ENCODE measurements around the gene PLD6. TPM values are rescaled to one million over a fixed set of nuclear protein-coding genes. Genes with fewer than 3 reads are reported as not detected.

The PLD6 gene
- total RNA-seq, 1 experiment from 2014 or later, result 11.6 TPM

DNA sequence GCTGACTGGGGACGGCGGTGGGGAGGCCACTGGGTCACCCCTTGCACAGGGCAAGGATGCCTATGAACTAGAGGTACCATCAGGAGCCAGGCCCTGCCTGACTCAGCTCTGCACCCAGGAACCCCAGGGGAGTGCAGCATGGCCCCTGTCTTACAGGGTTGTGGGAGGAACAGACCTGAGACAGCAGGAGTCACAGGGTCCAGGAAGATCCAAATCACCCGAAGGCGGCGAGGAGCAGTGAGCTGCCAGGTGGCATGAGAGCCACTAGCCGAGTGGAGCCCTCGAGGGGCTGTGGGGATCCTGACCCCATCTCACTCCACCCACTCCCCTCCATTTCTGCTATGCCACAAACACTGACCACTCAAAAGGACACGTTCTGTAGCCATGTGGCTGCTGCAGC lies 30.8 kb downstream of the PLD6 start:
- DNase-seq (no peak), ATAC-seq (no peak)
- Histone ChIP-seq H3K9me3 (ENCODE audit: low read length) (no peaks in the 10 kb centered on the region), H3K79me2 (ENCODE audit: low read length) (no peaks in the 10 kb centered on the region; the same call in 1 of the 2 replicates), H3K4me2 (ENCODE audit: low read length) (no peak overlapping the region), H3K4me1 (ENCODE audit: insufficient read depth, low read length) (no peaks in the 10 kb centered on the region), H2AFZ (ENCODE audit: low read length) (no peak overlapping the region), H3K36me3 (ENCODE audit: low read depth, low read length) (peaks cover 86% of the 10 kb centered on the region), H3K27me3 (ENCODE audit: low read length) (no peaks in the 10 kb centered on the region), H4K20me1 (ENCODE audit: low read length) (no peaks in the 10 kb centered on the region; the same call in 1 of the 2 replicates), H3K4me3 (ENCODE audit: low read length) (no peak overlapping the region), H3F3A (ENCODE audit: low read length, unreplicated experiment) (peaks cover 11% of the 10 kb centered on the region), H3K9ac (ENCODE audit: low read length) (no peak overlapping the region), H3K9me2 (replicated peaks; ENCODE audit: low read length) (no peaks in the 10 kb centered on the region), H3K27ac (ENCODE audit: low read length) (no peak overlapping the region)
- intact Hi-C loops (cut with micrococcal nuclease), result no loop called here
- no peak for TF ChIP-seq EZH2 (IDR thresholded peaks at IDR 0.05; ENCODE audit: low read length, unreplicated experiment)
- TF ChIP-seq, protein P1, sequence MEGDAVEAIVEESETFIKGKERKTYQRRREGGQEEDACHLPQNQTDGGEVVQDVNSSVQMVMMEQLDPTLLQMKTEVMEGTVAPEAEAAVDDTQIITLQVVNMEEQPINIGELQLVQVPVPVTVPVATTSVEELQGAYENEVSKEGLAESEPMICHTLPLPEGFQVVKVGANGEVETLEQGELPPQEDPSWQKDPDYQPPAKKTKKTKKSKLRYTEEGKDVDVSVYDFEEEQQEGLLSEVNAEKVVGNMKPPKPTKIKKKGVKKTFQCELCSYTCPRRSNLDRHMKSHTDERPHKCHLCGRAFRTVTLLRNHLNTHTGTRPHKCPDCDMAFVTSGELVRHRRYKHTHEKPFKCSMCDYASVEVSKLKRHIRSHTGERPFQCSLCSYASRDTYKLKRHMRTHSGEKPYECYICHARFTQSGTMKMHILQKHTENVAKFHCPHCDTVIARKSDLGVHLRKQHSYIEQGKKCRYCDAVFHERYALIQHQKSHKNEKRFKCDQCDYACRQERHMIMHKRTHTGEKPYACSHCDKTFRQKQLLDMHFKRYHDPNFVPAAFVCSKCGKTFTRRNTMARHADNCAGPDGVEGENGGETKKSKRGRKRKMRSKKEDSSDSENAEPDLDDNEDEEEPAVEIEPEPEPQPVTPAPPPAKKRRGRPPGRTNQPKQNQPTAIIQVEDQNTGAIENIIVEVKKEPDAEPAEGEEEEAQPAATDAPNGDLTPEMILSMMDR (conservative IDR thresholded peaks at IDR 0.05; ENCODE audit: low read depth, low read length), result no peak
- no peak for TF ChIP-seq EZH2phosphoT487 (IDR thresholded peaks at IDR 0.05; ENCODE audit: borderline replicate concordance, low read length)
- POLR2A ChIA-PET (ENCODE audit: unreplicated experiment), result no interaction called here
- CTCF ChIA-PET, result no interaction called here
- no TSS peak for BruUV-seq (replicated peaks)

DNA sequence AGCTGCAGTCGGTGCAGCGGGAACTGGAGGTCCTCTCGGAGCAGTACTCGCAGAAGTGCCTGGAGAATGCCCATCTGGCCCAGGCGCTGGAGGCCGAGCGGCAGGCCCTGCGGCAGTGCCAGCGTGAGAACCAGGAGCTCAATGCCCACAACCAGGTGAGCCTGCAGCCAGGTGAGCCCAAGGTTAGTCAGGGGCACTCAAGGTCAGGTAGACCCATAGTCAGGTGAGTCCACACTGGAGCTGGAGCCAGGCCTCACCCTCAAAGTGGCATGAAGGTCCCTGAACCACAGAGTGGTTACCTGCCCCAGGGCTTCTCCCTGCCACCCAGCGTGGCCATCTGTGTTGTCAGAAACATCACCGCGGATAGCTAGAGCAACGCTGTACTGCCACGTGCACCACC lies 32.2 kb downstream of the PLD6 start:
- H4K20me1 ChIP-seq (ENCODE audit: low read length), result peaks cover 9% of the 10 kb centered on the region; the same call in 1 of the 2 replicates
- TF ChIP-seq EZH2 (IDR thresholded peaks at IDR 0.05; ENCODE audit: low read length, unreplicated experiment) (no peak), EZH2phosphoT487 (IDR thresholded peaks at IDR 0.05; ENCODE audit: borderline replicate concordance, low read length) (no peak)
- TF ChIP-seq, protein P1 (conservative IDR thresholded peaks at IDR 0.05; ENCODE audit: low read depth, low read length), result no peak
- H3K79me2 ChIP-seq (ENCODE audit: low read length), result no peaks in the 10 kb centered on the region; the same call in 1 of the 2 replicates
- no peak overlapping the region for H3K27ac ChIP-seq (ENCODE audit: low read length)
- no TSS peak for BruUV-seq (replicated peaks)
- no peaks in the 10 kb centered on the region for H3K27me3 ChIP-seq (ENCODE audit: low read length)
- no peaks in the 10 kb centered on the region for H3K9me3 ChIP-seq (ENCODE audit: low read length)
- H3F3A ChIP-seq (ENCODE audit: low read length, unreplicated experiment), result peaks cover 13% of the 10 kb centered on the region
- ChIA-PET CTCF (no interaction called here), POLR2A (ENCODE audit: unreplicated experiment) (no interaction called here)
- H3K9ac ChIP-seq (ENCODE audit: low read length), result no peak overlapping the region
- no peak overlapping the region for H3K4me3 ChIP-seq (ENCODE audit: low read length)
- no peak overlapping the region for H3K4me2 ChIP-seq (ENCODE audit: low read length)
- DNase-seq (no peak), ATAC-seq (no peak)
- H3K9me2 ChIP-seq (replicated peaks; ENCODE audit: low read length), result no peaks in the 10 kb centered on the region
- no peaks in the 10 kb centered on the region for H3K4me1 ChIP-seq (ENCODE audit: insufficient read depth, low read length)
- intact Hi-C loops (cut with micrococcal nuclease), result no loop called here
- no peak overlapping the region for H2AFZ ChIP-seq (ENCODE audit: low read length)
- peaks cover 88% of the 10 kb centered on the region for H3K36me3 ChIP-seq (ENCODE audit: low read depth, low read length)

DNA sequence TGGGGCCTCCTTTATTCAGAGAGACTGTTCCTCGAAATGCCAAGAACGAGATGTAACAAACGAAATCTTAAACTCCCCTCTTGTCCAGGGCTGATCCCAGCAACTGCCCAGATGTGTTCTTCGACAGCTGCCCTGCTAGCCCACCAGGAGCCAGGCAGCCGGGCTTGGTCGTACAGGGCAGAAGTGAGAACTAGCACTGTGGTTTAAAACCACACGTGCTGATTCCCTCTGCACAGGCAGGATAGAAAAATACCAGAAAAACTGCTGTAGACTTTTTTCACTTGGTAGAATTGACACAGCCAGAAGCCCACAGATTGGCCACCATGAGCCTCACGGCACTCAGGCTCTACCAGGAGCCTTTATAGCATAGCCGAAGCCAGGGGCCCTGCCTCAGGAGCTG lies 33.1 kb downstream of the PLD6 start:
- intact Hi-C loops (cut with micrococcal nuclease), result no loop called here
- H3K9me3 ChIP-seq (ENCODE audit: low read length), result no peaks in the 10 kb centered on the region
- peaks cover 16% of the 10 kb centered on the region for H3F3A ChIP-seq (ENCODE audit: low read length, unreplicated experiment)
- no peak for DNase-seq
- H2AFZ ChIP-seq (ENCODE audit: low read length), result no peak overlapping the region
- no peak for ATAC-seq
- H3K9me2 ChIP-seq (replicated peaks; ENCODE audit: low read length), result no peaks in the 10 kb centered on the region
- peaks cover 14% of the 10 kb centered on the region; the same call in 1 of the 2 replicates for H4K20me1 ChIP-seq (ENCODE audit: low read length)
- ChIA-PET POLR2A (ENCODE audit: unreplicated experiment) (no interaction called here), CTCF (no interaction called here)
- no peaks in the 10 kb centered on the region; the same call in 1 of the 2 replicates for H3K79me2 ChIP-seq (ENCODE audit: low read length)
- TF ChIP-seq EZH2phosphoT487 (IDR thresholded peaks at IDR 0.05; ENCODE audit: borderline replicate concordance, low read length) (no peak), EZH2 (IDR thresholded peaks at IDR 0.05; ENCODE audit: low read length, unreplicated experiment) (no peak)
- TF ChIP-seq, protein P1 (conservative IDR thresholded peaks at IDR 0.05; ENCODE audit: low read depth, low read length), result no peak
- no TSS peak for BruUV-seq (replicated peaks)
- H3K4me2 ChIP-seq (ENCODE audit: low read length), result no peak overlapping the region
- H3K27me3 ChIP-seq (ENCODE audit: low read length), result no peaks in the 10 kb centered on the region
- H3K4me1 ChIP-seq (ENCODE audit: insufficient read depth, low read length), result no peaks in the 10 kb centered on the region
- H3K36me3 ChIP-seq (ENCODE audit: low read depth, low read length), result peaks cover 91% of the 10 kb centered on the region
- H3K9ac ChIP-seq (ENCODE audit: low read length), result no peak overlapping the region
- H3K4me3 ChIP-seq (ENCODE audit: low read length), result no peak overlapping the region
- no peak overlapping the region for H3K27ac ChIP-seq (ENCODE audit: low read length)

Data from PC-3 (cell line).